Astrocyte (in vitro differentiated cells and primary cell): ENCODE measurements around the gene DOCK6. TPM values are rescaled to one million over a fixed set of nuclear protein-coding genes. Genes with fewer than 3 reads are reported as not detected.

Source experiments
- DNase-seq: peaks from one replicate; pipeline ENCODE4 v3.0.0-alpha.2; 2010; ENCODE audit warnings: low read depth
- FAIRE-seq: peaks from 2 replicates; lab custom pipeline; 2011; peaks lifted over from hg19 to GRCh38; lab: Jason Lieb, UNC
- H2AFZ ChIP-seq: 2 replicates; pipeline ENCODE4 v1.6.0; 2012; ENCODE audit warnings: low read depth, low read length, inconsistent platforms
- H3K27ac ChIP-seq: 2 replicates; pipeline ENCODE4 v1.5.1; 2011; ENCODE audit warnings: low read depth, low read length, inconsistent platforms
- H3K27me3 ChIP-seq: 2 replicates; pipeline ENCODE4 v1.6.0; 2011; ENCODE audit warnings: low read length, inconsistent platforms; ENCODE audit not compliant: insufficient read depth
- H3K36me3 ChIP-seq: 2 replicates; pipeline ENCODE4 v1.5.1; 2011; ENCODE audit warnings: low read length, inconsistent platforms; ENCODE audit not compliant: insufficient read depth
- H3K4me1 ChIP-seq: 2 replicates; pipeline ENCODE4 v1.5.1; 2011; ENCODE audit warnings: low read length, inconsistent platforms; ENCODE audit not compliant: insufficient read depth
- H3K4me2 ChIP-seq: 2 replicates; pipeline ENCODE4 v1.6.0; 2012; ENCODE audit warnings: low read length, inconsistent platforms
- H3K4me3 ChIP-seq: 2 replicates; pipeline ENCODE4 v1.5.1; 2011; ENCODE audit warnings: low read depth, mild to moderate bottlenecking, low read length, inconsistent platforms; ENCODE audit not compliant: insufficient read depth
- H3K79me2 ChIP-seq: 2 replicates; pipeline ENCODE4 v1.6.0; 2012; ENCODE audit warnings: mild to moderate bottlenecking, low read length, inconsistent platforms; ENCODE audit not compliant: insufficient read depth
- H3K9ac ChIP-seq: 2 replicates; pipeline ENCODE4 v1.6.0; 2012; ENCODE audit warnings: mild to moderate bottlenecking, low read length, inconsistent platforms
- H3K9me3 ChIP-seq: 2 replicates; pipeline ENCODE4 v1.5.1; 2012; ENCODE audit warnings: low read depth, mild to moderate bottlenecking, low read length, inconsistent platforms; ENCODE audit not compliant: insufficient read depth
- H4K20me1 ChIP-seq: 2 replicates; pipeline ENCODE4 v1.6.0; 2012; ENCODE audit warnings: low read length, inconsistent platforms; ENCODE audit not compliant: insufficient read depth
- H3K27ac Mint-ChIP-seq: one replicate; pipeline ENCODE4 v1.8.0; 2021; ENCODE audit warnings: mild to moderate bottlenecking, mixed read lengths; ENCODE audit not compliant: unreplicated experiment
- H3K27me3 Mint-ChIP-seq: one replicate; pipeline ENCODE4 v1.8.0; 2021; ENCODE audit warnings: low read depth, mixed read lengths; ENCODE audit not compliant: unreplicated experiment
- H3K36me3 Mint-ChIP-seq: one replicate; pipeline ENCODE4 v1.8.0; 2021; ENCODE audit warnings: low read depth, mixed read lengths; ENCODE audit not compliant: unreplicated experiment
- H3K4me1 Mint-ChIP-seq: one replicate; pipeline ENCODE4 v1.8.0; 2021; ENCODE audit warnings: low read depth, mixed read lengths; ENCODE audit not compliant: unreplicated experiment
- H3K4me3 Mint-ChIP-seq: one replicate; pipeline ENCODE4 v1.8.0; 2021; ENCODE audit warnings: mild to moderate bottlenecking, moderate library complexity, mixed read lengths; ENCODE audit not compliant: unreplicated experiment
- H3K9me3 Mint-ChIP-seq: one replicate; pipeline ENCODE4 v1.8.0; 2021; ENCODE audit warnings: mild to moderate bottlenecking, mixed read lengths; ENCODE audit not compliant: unreplicated experiment
- CTCF ChIP-seq: IDR thresholded peaks from 2 replicates; pipeline ENCODE4 v1.5.1; 2011; ENCODE audit warnings: low read depth, mild to moderate bottlenecking, inconsistent platforms, low read length, moderate library complexity; ENCODE audit not compliant: insufficient read depth
- EZH2 ChIP-seq: IDR thresholded peaks from 2 replicates; pipeline ENCODE4 v1.6.1; 2012; ENCODE audit warnings: mild to moderate bottlenecking, low read length, inconsistent platforms; ENCODE audit not compliant: insufficient read depth
- total RNA-seq: library from RNA; stranded (reverse); gene quantifications from 2 replicates; pipeline ENCODE4 v1.2.1, GENCODE V29; 2021

Gene DOCK6
- total RNA-seq, 1 donor from 2014 or later = 38.3 TPM

DNA sequence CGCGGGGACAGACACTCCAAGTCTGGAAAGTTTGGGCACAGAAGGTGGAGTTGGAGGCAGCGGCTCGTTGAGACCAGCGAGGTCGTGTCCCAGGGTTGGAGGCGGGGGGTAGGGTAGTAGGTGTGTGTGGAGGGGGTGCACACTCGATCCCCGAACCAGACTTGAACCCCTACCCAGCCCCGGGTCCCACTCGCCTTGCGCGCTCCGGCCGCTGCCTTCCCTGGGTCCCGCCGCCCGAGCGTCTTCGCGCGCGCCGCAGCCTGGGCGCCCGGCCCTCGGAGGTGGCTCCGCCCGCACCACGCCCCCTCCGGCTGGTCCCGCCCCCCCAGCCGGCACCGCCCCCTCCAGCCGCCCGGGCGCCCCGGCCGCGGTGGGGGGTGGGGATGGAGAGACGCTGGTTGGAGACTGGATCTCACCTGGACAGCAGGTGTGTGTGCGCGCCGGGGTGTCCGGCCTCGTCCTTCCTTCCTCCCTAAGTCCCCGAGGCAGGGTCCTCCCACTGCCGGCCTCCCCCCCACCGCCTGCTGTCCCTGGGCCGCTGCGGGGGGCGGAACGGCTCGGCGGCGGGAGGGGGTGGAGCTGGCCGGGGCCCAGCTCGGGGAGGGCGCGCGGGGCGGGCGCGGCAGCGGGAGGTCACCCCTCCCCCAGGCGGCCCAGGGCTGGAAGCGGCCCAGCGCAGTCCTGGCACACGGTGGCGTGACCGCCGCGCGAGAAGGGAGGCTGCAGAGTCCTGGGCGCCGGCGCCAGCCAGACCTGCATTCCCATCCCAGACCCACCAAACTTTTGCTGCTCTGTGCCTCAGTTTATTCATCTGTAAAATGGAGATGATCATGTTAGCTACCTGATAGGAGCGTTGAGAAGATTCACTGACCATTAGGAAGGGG is 64.8 kb downstream of the DOCK6 start, which contains the start of gene KANK2:
Gene KANK2, minus strand, starts transcription at position 255 of the 884 bp plus-strand sequence. CDS start 3,034 bp downstream, outside the sequence.
- Mint-ChIP-seq H3K27ac (peak within 1 kb of the TSS; percentile 41), H3K27me3 (no peaks in the 10 kb centered on the region), H3K36me3 (peaks cover 11% of the 10 kb centered on the region), H3K4me3 (peak within 1 kb of the TSS; percentile 86), H3K9me3 (no peaks in the 10 kb centered on the region), H3K4me1 (peaks cover 3% of the 10 kb centered on the region)
- peak within 1 kb of the TSS; percentile 59 for H3K27ac ChIP-seq
- FAIRE-seq (no peak), DNase-seq (peak; percentile 20)
- peaks cover 3% of the 10 kb centered on the region for H3K36me3 ChIP-seq
- H3K9ac ChIP-seq = peak within 1 kb of the TSS; percentile 92
- H3K4me3 ChIP-seq = peak within 1 kb of the TSS; percentile 81
- peaks cover 38% of the 10 kb centered on the region for H3K79me2 ChIP-seq
- TF ChIP-seq CTCF (no peak), EZH2 (no peak)
- peak within 1 kb of the TSS; percentile 87 for H2AFZ ChIP-seq
- peak within 1 kb of the TSS; percentile 100 for H3K4me2 ChIP-seq
- no peaks in the 10 kb centered on the region for H3K27me3 ChIP-seq
- H3K9me3 ChIP-seq = no peaks in the 10 kb centered on the region
- H3K4me1 ChIP-seq = peaks cover 19% of the 10 kb centered on the region
- H4K20me1 ChIP-seq = peaks cover 9% of the 10 kb centered on the region

- no peaks in the 10 kb centered on the region for H3K27me3 ChIP-seq
- peaks cover 12% of the 10 kb centered on the region for H4K20me1 ChIP-seq
- Mint-ChIP-seq H3K36me3 (peaks cover 7% of the 10 kb centered on the region), H3K27ac (peak overlapping the region; percentile 7), H3K27me3 (no peaks in the 10 kb centered on the region), H3K4me1 (peaks cover 3% of the 10 kb centered on the region), H3K9me3 (peaks cover 1% of the 10 kb centered on the region), H3K4me3 (peak overlapping the region; percentile 86)
- peaks cover 41% of the 10 kb centered on the region for H3K79me2 ChIP-seq
- FAIRE-seq = no peak
- H3K9ac ChIP-seq = peak overlapping the region; percentile 92
- H2AFZ ChIP-seq = peak overlapping the region; percentile 87
- H3K4me1 ChIP-seq = peaks cover 19% of the 10 kb centered on the region
- H3K4me2 ChIP-seq = peak overlapping the region; percentile 100
- no peak for TF ChIP-seq CTCF
- no peak for TF ChIP-seq EZH2
- peak overlapping the region; percentile 59 for H3K27ac ChIP-seq
- DNase-seq = no peak
- peak overlapping the region; percentile 81 for H3K4me3 ChIP-seq
- H3K9me3 ChIP-seq = no peaks in the 10 kb centered on the region
- peaks cover 3% of the 10 kb centered on the region for H3K36me3 ChIP-seq
Measured at GRCh38 chr19:11196406-11197287, 65.7 kb downstream of the DOCK6 start.
